Urinary bladder (tissue), 4 donors: ENCODE data around the gene GXYLT1. TPM values are rescaled to one million over a fixed set of nuclear protein-coding genes. Genes with fewer than 3 reads are reported as not detected.
"Not testable (repeated sequence)": the region's sequence is repeated elsewhere in the genome, so short reads cannot be mapped to it uniquely, and the experiment has no call there.

Experiments used
- DNase-seq: peaks from one replicate; pipeline ENCODE4 v3.0.0-alpha.2; 2015; ENCODE audit errors: extremely low spot score
- H3K27ac ChIP-seq: one replicate; pipeline ENCODE4 v1.5.1; 2013; ENCODE audit warnings: low read depth, mild to moderate bottlenecking, moderate library complexity
- H3K36me3 ChIP-seq: one replicate; pipeline ENCODE4 v1.6.1; 2013; ENCODE audit warnings: mild to moderate bottlenecking, moderate library complexity; ENCODE audit not compliant: insufficient read depth
- H3K4me1 ChIP-seq: one replicate; pipeline ENCODE4 v1.6.1; 2013; ENCODE audit warnings: mild to moderate bottlenecking, moderate library complexity; ENCODE audit not compliant: insufficient read depth
- H3K4me3 ChIP-seq: one replicate; pipeline ENCODE4 v1.5.1; 2013; ENCODE audit warnings: low read depth, low read length
- WGBS: extraction: QIAGEN DNeasy Blood & Tissue Kit; methylation state at CpG from one replicate; pipeline ENCODE4 v1.1.7; 2013; 5-methylcytosine and 5-hydroxymethylcytosine counted together
- polyA plus RNA-seq: library from polyadenylated mRNA; stranded (reverse); fragments of 200-250 nt; gene quantifications from one replicate; pipeline ENCODE4 v1.2.3, GENCODE V29; 2013
- total RNA-seq: library from RNA; depleted of rRNA; stranded (reverse); fragments of >200 nt; gene quantifications from one replicate; pipeline ENCODE4 v1.2.3, GENCODE V29; 2014
- donor health status: healthy with polysubstance abuse.
- donor health status: healthy.

Gene GXYLT1
- total and polyA plus RNA-seq, 2 donors, result 3.6 to 39.2 TPM

DNA sequence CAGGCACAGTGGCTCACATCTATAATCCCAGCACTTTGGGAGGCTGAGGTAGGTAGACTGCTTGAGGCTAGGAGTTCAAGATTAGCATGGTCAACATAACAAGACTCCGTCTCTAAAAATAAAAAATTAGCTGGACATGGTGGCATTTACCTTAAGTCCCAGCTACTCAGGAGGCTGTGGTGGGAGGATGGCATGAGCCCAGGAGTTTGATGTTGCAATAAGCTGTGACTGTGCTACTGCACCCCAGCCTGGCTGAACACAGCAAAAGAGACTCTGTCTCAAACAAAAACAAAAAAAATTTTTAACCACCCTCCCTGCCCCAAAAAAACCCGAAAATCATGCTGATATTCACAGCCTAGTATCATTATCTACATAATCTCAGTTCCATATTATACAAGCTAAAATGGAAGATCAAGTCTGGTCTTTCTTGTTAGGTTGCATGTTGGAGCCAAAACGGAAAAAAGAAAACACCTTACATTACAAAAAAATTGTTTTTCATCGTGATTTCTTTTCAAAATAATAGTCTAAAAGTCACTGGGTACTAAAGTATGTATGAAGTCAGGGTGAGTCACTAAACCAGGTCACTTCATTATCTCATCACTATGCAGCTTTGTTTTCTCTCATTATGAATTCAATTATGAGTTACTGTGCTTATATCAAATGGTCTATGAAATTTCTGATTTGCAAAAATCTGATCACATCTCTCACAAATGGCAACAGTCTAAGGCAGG, 13.8 kb downstream of the GXYLT1 start:
- Histone ChIP-seq H3K4me1 (no peaks in the 10 kb centered on the region), H3K4me3 (no peak overlapping the region), H3K27ac (no peak overlapping the region), H3K36me3 (no peaks in the 10 kb centered on the region)
- WGBS, result 63% methylated on average over 4 of the region's 4 CpGs
- no peak for DNase-seq

DNA sequence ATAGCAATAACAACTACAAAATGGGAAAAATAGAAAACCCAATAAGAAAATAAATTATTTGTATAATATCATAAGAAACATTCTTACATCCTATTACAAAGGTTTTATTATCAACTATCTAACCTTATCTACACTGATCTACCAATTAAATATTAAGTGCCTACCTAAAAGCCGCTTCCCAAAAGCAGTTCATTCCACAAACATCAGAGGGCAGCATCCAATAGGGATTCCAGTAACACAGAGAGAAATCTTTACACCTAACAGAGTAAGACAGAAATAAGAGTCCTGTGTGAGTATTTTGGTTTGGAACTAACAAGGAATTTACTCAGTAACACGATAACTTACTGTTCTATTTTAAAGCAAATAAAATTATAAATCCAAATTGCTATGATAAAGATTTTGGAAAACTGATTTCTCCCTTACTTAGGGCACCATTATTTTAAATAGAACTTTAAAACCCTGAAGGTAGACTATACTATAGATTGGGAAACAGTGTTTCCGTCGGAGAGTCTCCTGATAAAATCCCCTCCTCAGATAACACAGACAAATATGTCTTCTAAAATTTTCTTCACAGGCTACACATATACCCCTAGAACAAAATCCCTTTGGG, 15.0 kb downstream of the GXYLT1 start:
- no peak overlapping the region for H3K27ac ChIP-seq
- H3K36me3 ChIP-seq, result no peaks in the 10 kb centered on the region
- no peaks in the 10 kb centered on the region for H3K4me1 ChIP-seq
- DNase-seq, result no peak
- WGBS, result 31% methylated on average over 4 of the region's 4 CpGs
- H3K4me3 ChIP-seq, result no peak overlapping the region

DNA sequence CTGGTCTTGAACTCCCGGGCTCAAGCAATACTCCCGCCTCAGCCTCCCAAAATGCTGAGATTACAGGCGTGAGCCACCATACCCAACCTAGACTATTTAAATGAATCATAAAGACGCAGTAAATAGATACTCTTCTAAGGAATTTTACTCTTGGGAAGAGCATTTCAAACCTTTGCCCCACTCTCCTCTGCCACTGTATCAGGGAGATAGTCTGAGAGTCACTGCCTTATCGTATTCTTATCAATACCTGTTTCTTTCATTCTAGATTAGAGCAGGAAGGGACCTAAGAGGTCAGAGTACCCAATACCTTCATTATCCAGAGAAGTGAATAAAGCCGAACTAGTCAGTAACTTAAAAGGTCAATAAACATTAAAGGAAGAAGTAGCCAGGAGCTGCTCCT, 15.8 kb downstream of the GXYLT1 start:
- no peak for DNase-seq
- 91% methylated on average over 6 of the region's 6 CpGs for WGBS
- H3K4me3 ChIP-seq, result no peak overlapping the region
- H3K27ac ChIP-seq, result no peak overlapping the region
- no peaks in the 10 kb centered on the region for H3K4me1 ChIP-seq
- no peaks in the 10 kb centered on the region for H3K36me3 ChIP-seq

DNA sequence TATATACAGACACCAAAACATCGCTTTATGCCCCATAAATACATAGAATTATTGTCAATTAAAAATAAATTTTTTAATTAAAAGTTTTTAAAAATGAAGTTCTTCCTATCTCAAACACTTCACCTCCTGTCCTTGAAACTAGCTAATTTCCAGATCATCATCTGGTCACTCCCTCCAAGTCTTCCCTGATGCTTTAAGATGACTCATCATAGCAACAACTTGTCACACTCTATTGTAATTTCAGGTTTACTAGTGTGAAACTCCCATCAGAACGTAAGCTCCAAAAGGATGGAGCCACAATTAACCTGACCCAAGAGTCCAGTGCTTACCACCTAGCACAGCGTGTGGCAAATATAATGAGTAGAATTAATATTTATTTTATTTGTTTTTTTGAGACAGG, 16.3 kb downstream of the GXYLT1 start:
- Histone ChIP-seq H3K4me1 (no peaks in the 10 kb centered on the region), H3K36me3 (no peaks in the 10 kb centered on the region), H3K27ac (no peak overlapping the region), H3K4me3 (no peak overlapping the region)
- 87% methylated on average over 3 of the region's 3 CpGs for WGBS
- no peak for DNase-seq

DNA sequence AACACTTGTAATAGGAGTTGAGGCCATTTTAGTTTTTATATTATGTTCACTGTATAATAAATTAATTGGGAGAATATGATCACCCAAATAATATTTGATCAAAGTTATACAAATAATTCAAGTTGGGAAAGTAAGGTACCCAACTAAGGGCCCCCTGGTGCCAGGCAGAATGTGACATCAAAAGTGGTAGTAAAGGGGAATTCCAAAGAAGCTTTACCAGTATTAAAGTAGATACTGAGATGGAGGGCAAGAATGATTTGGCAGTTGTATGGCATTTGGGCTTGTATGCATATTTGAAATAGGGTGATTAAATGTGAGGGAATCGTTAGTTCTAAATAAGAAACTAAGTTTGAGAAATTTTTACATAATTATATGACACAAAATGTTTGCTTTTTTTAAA, 17.7 kb downstream of the GXYLT1 start:
- WGBS, result 88% methylated on average over 1 of the region's 1 CpG
- H3K4me3 ChIP-seq, result no peak overlapping the region
- no peaks in the 10 kb centered on the region for H3K4me1 ChIP-seq
- no peak overlapping the region for H3K27ac ChIP-seq
- no peak for DNase-seq
- H3K36me3 ChIP-seq, result no peaks in the 10 kb centered on the region

DNA sequence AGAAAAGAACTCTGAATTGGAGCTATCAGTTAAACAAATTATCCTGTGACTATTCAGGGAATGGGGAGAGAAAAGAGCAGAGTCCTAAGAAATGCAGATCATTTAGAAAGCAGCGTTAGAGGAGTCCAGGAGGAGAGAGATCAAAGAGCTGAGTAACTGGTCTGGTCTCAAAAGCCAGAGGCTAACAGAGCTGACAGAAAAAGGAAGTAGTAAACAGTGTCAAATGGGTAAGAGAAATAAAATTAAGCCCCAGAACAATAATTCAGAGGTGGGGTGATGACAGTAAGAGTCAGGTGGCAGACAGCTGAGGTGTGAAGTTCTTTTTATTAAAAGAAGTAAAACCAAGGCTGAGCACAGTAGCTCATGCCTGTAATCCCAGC, 19.3 kb downstream of the GXYLT1 start:
- DNase-seq, result no peak

DNA sequence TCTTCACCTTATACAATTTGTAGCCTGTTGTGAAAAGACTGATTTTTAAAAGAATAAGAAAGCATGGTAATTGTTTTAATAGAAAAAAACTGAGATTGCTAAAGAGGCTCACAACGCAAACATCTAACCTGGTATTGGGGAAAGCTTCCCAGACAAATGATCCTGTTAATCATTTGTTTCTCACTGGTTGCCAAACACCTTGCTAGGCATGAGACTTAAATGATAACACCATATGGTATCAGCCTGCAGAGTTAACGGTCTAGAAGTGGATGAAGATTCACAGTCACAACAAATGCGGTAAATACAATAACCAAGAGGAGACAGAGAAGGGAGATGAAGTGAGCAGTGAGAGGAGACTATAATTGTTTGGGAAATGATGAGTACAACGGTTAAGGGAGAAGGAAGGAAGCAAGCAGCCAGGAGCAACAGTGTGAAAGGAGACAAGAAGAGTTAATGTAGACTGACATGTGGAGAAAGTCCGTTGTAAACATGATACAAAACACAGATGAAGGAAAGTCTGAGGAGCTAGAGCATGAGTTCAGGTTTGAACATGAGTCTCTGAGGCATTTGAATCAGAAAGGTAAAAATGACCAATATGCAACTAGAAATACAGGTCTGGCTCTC, 19.8 kb downstream of the GXYLT1 start:
- no peak for DNase-seq
- no peak overlapping the region for H3K4me3 ChIP-seq
- no peaks in the 10 kb centered on the region for H3K4me1 ChIP-seq
- 63% methylated on average over 5 of the region's 5 CpGs for WGBS
- H3K27ac ChIP-seq, result no peak overlapping the region
- H3K36me3 ChIP-seq, result no peaks in the 10 kb centered on the region

More for the DNA sequence above, 19.3 kb downstream of the GXYLT1 start:
- WGBS, result 72% methylated on average over 1 of the region's 1 CpG
- Histone ChIP-seq H3K4me3 (no peak overlapping the region), H3K4me1 (no peaks in the 10 kb centered on the region), H3K36me3 (no peaks in the 10 kb centered on the region), H3K27ac (no peak overlapping the region)

DNA sequence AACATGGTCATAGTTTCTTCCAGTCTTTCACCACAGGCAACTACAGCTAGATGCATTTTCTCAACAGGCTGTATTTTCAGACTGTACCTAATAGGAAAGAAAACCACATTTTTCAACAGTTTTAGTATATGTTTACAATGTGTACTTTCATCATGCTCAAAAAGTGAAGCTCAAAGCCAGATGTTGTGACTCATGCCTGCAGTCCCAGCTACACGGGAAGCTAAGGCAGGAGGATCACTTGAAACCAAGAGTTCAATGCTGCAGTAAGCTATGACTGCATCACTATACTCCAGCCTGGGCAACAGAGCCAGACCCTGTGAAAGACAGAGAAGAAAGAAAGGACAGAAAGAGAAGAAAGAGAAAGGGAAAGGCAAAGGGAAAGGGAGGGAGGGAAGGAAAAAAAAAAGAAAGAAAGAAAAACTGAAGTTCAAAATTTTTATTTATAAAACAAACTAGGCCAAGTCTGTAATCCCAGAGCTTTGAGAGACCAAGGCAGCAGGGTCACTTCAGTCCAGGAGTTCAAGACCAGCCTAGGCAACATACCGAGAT, 25.5 kb downstream of the GXYLT1 start:
- WGBS, result 58% methylated on average over 2 of the region's 2 CpGs

DNA sequence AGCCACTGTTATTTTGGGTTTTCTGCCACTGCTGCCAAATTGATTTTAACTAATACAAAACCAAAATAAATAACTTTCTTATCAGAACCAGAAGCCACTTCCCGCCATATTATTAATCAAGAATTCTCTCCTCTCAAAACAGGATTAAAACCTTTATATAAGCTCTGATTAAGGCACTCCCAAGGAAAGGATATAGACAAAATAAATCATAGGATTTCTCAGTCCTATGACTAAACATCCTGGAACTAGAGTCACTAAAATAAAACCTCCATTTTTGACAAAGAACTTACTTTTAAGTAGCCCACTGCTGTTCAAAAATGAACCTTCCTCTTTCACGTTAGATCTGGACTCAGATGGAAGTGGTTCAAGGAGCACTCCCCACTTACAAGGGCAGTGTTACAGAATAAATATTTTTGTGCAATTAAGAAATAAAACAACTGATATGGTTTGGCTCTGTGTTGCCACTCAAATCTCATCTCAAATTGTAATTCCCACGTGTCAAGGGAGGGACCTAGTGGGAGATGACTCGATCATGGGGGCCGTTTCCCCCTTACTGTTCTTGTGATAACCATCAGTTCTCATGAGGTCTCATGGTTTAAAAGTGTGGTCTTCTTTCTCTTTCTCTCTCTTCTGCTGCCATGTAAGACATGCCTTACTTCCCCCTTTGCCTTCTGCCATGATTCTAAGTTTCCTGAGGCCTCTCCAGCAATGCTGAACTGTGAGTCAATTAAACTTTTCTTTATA, 26.4 kb downstream of the GXYLT1 start:
- H3K36me3 ChIP-seq, result no peaks in the 10 kb centered on the region
- no peak overlapping the region for H3K27ac ChIP-seq
- H3K4me3 ChIP-seq, result no peak overlapping the region
- DNase-seq, result no peak
- WGBS, result 76% methylated on average over 5 of the region's 5 CpGs
- H3K4me1 ChIP-seq, result no peaks in the 10 kb centered on the region

More for the DNA sequence above, 25.5 kb downstream of the GXYLT1 start:
- H3K27ac ChIP-seq, result no peak overlapping the region
- no peak for DNase-seq
- H3K4me1 ChIP-seq, result no peaks in the 10 kb centered on the region
- H3K4me3 ChIP-seq, result no peak overlapping the region
- no peaks in the 10 kb centered on the region for H3K36me3 ChIP-seq

DNA sequence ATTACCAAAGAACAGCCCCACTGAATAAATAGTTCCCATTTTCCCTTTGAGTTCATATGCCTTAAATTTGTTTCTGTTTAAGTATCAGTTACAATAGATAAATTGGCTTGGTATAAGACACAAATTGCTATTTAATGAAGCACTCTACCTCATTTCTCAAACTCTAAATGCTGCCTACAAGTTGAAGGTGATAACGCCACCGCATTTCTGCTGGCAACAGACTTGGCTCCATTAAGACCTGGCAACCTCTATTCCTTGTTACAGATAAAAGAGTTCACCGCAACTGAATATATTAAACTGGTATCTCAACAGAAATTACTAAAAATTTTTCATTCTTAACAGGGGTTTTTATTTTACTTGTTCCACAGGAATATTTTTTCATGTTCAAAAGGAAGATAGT, 35.6 kb downstream of the GXYLT1 start:
- 95% methylated on average over 3 of the region's 3 CpGs for WGBS
- no peak overlapping the region for H3K4me3 ChIP-seq
- H3K36me3 ChIP-seq, result no peaks in the 10 kb centered on the region
- H3K27ac ChIP-seq, result no peak overlapping the region
- no peaks in the 10 kb centered on the region for H3K4me1 ChIP-seq
- no peak for DNase-seq

DNA sequence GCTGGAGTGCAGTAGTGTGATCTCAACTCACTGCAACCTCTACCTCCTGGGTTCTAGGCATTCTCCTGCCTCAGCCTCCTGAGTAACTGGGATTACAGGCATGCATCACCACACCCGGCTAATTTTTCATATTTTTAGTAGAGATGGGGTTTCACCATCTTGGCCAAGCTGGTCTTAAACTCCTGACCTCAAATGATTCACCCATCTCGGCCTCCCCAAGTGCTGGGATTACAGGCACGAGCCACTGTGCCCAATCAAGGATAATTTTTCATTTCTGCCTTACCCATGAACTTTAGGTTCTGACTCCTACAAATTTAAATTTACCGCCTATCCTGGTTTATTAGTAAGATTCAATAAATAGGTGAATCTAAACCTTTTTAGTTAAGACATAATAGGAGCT, 37.9 kb downstream of the GXYLT1 start:
- WGBS, result 96% methylated on average over 4 of the region's 4 CpGs
- not testable (repeated sequence) for H3K4me1 ChIP-seq, H3K36me3 ChIP-seq, H3K27ac ChIP-seq, H3K4me3 ChIP-seq, DNase-seq

DNA sequence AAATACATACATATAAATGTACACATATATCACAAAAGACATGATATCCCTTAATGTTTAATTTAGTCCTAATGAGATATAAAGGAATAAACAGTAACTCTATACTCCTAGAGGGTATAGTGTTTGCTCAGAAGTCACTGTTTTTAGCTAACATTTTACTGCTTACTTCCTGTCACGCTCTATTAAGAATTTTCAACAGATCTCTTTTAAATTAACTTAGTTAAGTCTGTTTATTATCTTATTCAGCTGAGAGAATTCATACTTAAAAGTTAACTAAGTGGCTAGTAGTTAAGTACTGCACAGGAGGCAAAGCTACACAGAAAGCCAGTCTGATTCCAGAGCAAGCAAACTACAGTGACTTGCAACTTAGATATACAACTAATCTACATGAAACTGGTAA, 39.9 kb downstream of the GXYLT1 start:
- WGBS, result 83% methylated on average over 1 of the region's 1 CpG
- Histone ChIP-seq H3K4me3 (no peak overlapping the region), H3K27ac (no peak overlapping the region), H3K4me1 (no peaks in the 10 kb centered on the region), H3K36me3 (no peaks in the 10 kb centered on the region)
- no peak for DNase-seq

DNA sequence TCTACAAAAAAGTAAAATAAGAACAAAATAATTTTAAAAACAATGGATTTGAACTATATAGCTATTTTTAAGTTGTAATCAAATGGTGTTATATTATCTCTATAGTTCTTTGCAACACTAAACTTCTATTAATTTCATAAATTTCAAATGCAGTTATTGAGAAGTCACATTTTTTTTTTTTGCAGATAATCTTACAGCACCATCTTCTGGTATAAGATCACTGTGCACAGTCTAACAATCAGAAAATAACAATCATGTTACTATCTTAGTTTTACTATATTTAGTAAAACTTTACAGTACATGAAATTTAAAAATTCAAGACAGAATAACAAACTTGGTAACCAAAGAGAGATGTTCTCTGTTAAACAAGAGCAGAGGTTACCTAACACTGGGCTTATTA, 40.6 kb downstream of the GXYLT1 start:
- H3K36me3 ChIP-seq, result no peaks in the 10 kb centered on the region
- H3K27ac ChIP-seq, result no peak overlapping the region
- H3K4me1 ChIP-seq, result no peaks in the 10 kb centered on the region
- DNase-seq, result no peak
- no peak overlapping the region for H3K4me3 ChIP-seq
